Type B pancreatic cell (in vitro differentiated cells): Measurements from ENCODE around the gene MYG1. TPM values are rescaled to one million over a fixed set of nuclear protein-coding genes. Genes with fewer than 3 reads are reported as not detected.
"Not testable (repeated sequence)": the region's sequence is repeated elsewhere in the genome, so short reads cannot be mapped to it uniquely, and the experiment has no call there.

Experiments
- DNase-seq: peaks from one replicate; pipeline ENCODE4 v3.0.0; 2021; ENCODE audit warnings: mixed read lengths; ENCODE audit not compliant: unreplicated experiment; ENCODE audit errors: extremely low spot score
- H3K27ac Mint-ChIP-seq: 2 replicates; pipeline ENCODE4 v1.8.0; 2021; ENCODE audit warnings: mild to moderate bottlenecking, mixed read lengths
- H3K27me3 Mint-ChIP-seq: 2 replicates; pipeline ENCODE4 v1.8.0; 2021; ENCODE audit warnings: mixed read lengths
- H3K36me3 Mint-ChIP-seq: 2 replicates; pipeline ENCODE4 v1.8.0; 2021; ENCODE audit warnings: mixed read lengths
- H3K4me1 Mint-ChIP-seq: one replicate; pipeline ENCODE4 v1.8.0; 2021; ENCODE audit warnings: mixed read lengths; ENCODE audit not compliant: unreplicated experiment
- H3K4me3 Mint-ChIP-seq: 2 replicates; pipeline ENCODE4 v1.8.0; 2021; ENCODE audit warnings: mild to moderate bottlenecking, mixed read lengths
- H3K9me3 Mint-ChIP-seq: 2 replicates; pipeline ENCODE4 v1.8.0; 2021; ENCODE audit warnings: mixed read lengths
- CTCF ChIP-seq: fragments of 200-600 bp; sonication (generic); conservative IDR thresholded peaks from 2 replicates; pipeline ENCODE4 v1.5.0; 2021; ENCODE audit warnings: antibody characterized with exemption, mild to moderate bottlenecking
- total RNA-seq: library from RNA; stranded (reverse); gene quantifications from 2 replicates; pipeline ENCODE4 v1.2.1, GENCODE V29; 2021; ENCODE audit warnings: low replicate concordance

Gene MYG1
- total RNA-seq, 1 donor from 2014 or later: 58.6 TPM

- Mint-ChIP-seq H3K27ac (peak overlapping the region; percentile 98), H3K36me3 (peaks cover 16% of the 10 kb centered on the region), H3K27me3 (no peaks in the 10 kb centered on the region), H3K4me3 (peak overlapping the region; percentile 99), H3K9me3 (no peaks in the 10 kb centered on the region), H3K4me1 (peaks cover 33% of the 10 kb centered on the region)
- no peak for DNase-seq
- no peak for TF ChIP-seq CTCF
These were observed 3.6 kb upstream of the MYG1 start for GRCh38 chr12:53295891-53296219.

GRCh38 chr12:53297106-53297505, 2.4 kb upstream of the MYG1 start:
- peak overlapping the region; percentile 98 for H3K27ac Mint-ChIP-seq
- peaks cover 16% of the 10 kb centered on the region for H3K36me3 Mint-ChIP-seq
- H3K9me3 Mint-ChIP-seq, DNase-seq, H3K27me3 Mint-ChIP-seq: not testable (repeated sequence)
- peak overlapping the region; percentile 99 for H3K4me3 Mint-ChIP-seq
- peaks cover 33% of the 10 kb centered on the region for H3K4me1 Mint-ChIP-seq

- Mint-ChIP-seq H3K9me3 (no peaks in the 10 kb centered on the region), H3K36me3 (peaks cover 16% of the 10 kb centered on the region), H3K4me1 (peaks cover 40% of the 10 kb centered on the region), H3K27ac (peak overlapping the region; percentile 78), H3K4me3 (peak overlapping the region; percentile 61), H3K27me3 (no peaks in the 10 kb centered on the region)
- TF ChIP-seq CTCF: no peak
- DNase-seq: no peak
These were observed 1.3 kb upstream of the MYG1 start for GRCh38 chr12:53298164-53298563.

- Mint-ChIP-seq H3K36me3 (peaks cover 12% of the 10 kb centered on the region), H3K4me3 (peak overlapping the region; percentile 99), H3K4me1 (peaks cover 40% of the 10 kb centered on the region), H3K9me3 (no peaks in the 10 kb centered on the region), H3K27me3 (no peaks in the 10 kb centered on the region), H3K27ac (peak overlapping the region; percentile 95)
- no peak for DNase-seq
- TF ChIP-seq CTCF: no peak
These were observed 418 bp upstream of the MYG1 start for GRCh38 chr12:53299101-53299453.

- no peak for TF ChIP-seq CTCF
- H3K36me3 Mint-ChIP-seq: peaks cover 12% of the 10 kb centered on the region
- no peaks in the 10 kb centered on the region for H3K27me3 Mint-ChIP-seq
- H3K4me3 Mint-ChIP-seq: peak overlapping the region; percentile 99
- peaks cover 34% of the 10 kb centered on the region for H3K4me1 Mint-ChIP-seq
- H3K27ac Mint-ChIP-seq: peak overlapping the region; percentile 95
- no peak for DNase-seq
- H3K9me3 Mint-ChIP-seq: no peaks in the 10 kb centered on the region
These were observed 692 bp downstream of the MYG1 start for GRCh38 chr12:53300187-53300586.

- H3K4me3 Mint-ChIP-seq: peak overlapping the region; percentile 34
- H3K27me3 Mint-ChIP-seq: no peaks in the 10 kb centered on the region
- peaks cover 16% of the 10 kb centered on the region for H3K36me3 Mint-ChIP-seq
- no peak overlapping the region for H3K27ac Mint-ChIP-seq
- H3K9me3 Mint-ChIP-seq: no peaks in the 10 kb centered on the region
- H3K4me1 Mint-ChIP-seq: peaks cover 24% of the 10 kb centered on the region
- no peak for DNase-seq
- TF ChIP-seq CTCF: no peak
These were observed 3.4 kb downstream of the MYG1 start for GRCh38 chr12:53302903-53303302.
